HAP-1 (cell line): Measurements from ENCODE around the gene ESRP2.

Source experiments
- DNase-seq, 2 experiments: peaks; one replicate each; pipeline ENCODE4 v3.0.0-alpha.2; 2016 to 2020; ENCODE audit warnings: low spot score in 2 of 2
- H3K27me3 ChIP-seq: fragments of 250-450 bp; sonication (Bioruptor Pico); 2 replicates; pipeline ENCODE4 v1.5.1; 2020; ENCODE audit warnings: low read depth, mild to moderate bottlenecking, moderate library complexity
- H3K36me3 ChIP-seq: fragments of 250-450 bp; sonication (Bioruptor Pico); replicated peaks from 2 replicates; pipeline ENCODE4 v1.5.1; 2020; ENCODE audit warnings: mild to moderate bottlenecking
- H3K4me1 ChIP-seq: fragments of 250-450 bp; sonication (Bioruptor Pico); 2 replicates; pipeline ENCODE4 v1.5.1; 2020; ENCODE audit warnings: mild to moderate bottlenecking
- H3K4me3 ChIP-seq: fragments of 250-450 bp; sonication (Bioruptor Pico); 2 replicates; pipeline ENCODE4 v1.5.1; 2020; ENCODE audit warnings: mild to moderate bottlenecking, moderate library complexity
- H3K9me3 ChIP-seq: fragments of 250-450 bp; sonication (Bioruptor Pico); 2 replicates; pipeline ENCODE4 v1.5.1; 2020; ENCODE audit warnings: mild to moderate bottlenecking, moderate library complexity
- in situ Hi-C: fragments of 300-500 bp; cut with MboI; formaldehyde crosslinking; loops from 3 replicates; pipeline ENCODE4 v1.14.3; 2020; ENCODE audit warnings: low sequenced_read_pairs, inconsistent platforms, mixed read lengths

Gene ESRP2

DNA sequence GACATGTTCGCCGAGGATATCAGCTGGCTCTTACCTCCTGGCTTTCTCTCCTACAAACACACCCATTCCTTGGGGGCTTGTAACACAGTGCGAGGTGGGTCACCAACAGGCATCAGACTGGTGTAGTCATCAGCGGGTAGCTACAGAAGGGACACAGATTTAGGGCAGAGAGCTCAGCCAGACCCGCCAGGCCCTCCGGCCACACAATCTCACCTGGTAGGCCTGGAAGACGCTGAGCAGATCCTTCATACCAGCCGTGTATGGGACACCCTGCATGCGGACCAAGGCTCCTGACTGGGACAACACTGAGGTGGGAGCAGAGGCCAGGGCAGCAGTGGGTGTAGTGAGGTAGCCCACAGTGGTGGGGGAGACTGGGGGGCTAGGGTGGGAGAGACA lies 5.8 kb downstream of the ESRP2 start:
- H3K4me1 ChIP-seq, result no peaks in the 10 kb centered on the region

DNA sequence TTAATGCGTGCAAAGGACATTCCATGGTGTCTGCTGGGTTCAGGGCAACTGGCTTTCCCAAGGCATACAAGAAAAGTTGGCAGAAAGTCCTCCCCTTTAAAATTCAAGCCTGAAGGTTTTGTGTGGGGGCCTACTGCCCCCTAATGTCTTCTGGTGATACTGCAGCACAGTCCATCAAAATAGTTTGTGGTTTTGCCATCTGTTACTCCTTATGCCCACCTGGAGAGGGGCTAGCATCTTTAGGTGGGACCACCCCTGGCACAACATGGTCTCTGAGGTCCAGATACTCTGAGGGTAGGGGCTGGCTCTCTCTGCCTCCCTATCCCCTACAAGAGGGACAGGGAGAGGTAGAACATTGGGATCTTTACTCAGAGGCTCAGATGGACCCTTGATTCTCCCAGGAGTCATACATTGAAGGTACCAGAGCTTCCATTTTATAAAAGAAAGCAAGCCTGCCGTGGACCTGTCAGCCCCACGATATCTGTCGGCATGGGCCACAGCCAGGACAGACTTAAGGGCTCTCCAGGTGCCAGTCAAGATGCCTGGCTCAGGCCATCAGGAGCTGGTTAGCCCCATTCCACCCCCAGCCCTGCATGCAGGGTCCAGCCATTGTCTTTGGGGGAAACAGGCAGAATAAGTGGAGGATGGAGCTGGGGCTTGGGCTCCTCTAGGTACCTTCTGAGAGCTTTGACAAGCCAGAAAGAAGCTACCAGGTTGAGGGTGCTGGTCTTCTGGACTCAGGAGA lies 6.3 kb downstream of the ESRP2 start:
- Histone ChIP-seq H3K36me3 (peaks cover 9% of the 10 kb centered on the region; the same call in 1 of the 2 replicates), H3K4me1 (no peaks in the 10 kb centered on the region), H3K9me3 (no peaks in the 10 kb centered on the region), H3K27me3 (no peaks in the 10 kb centered on the region), H3K4me3 (no peak overlapping the region)
- in situ Hi-C loops, result no loop called here
- peak; percentile 41 to 63 for DNase-seq

More for the DNA sequence above, 5.8 kb downstream of the ESRP2 start:
- no peak overlapping the region for H3K4me3 ChIP-seq
- DNase-seq, result no peak
- peaks cover 9% of the 10 kb centered on the region; the same call in 1 of the 2 replicates for H3K36me3 ChIP-seq
- in situ Hi-C loops, result no loop called here
- H3K27me3 ChIP-seq, result no peaks in the 10 kb centered on the region
- no peaks in the 10 kb centered on the region for H3K9me3 ChIP-seq

DNA sequence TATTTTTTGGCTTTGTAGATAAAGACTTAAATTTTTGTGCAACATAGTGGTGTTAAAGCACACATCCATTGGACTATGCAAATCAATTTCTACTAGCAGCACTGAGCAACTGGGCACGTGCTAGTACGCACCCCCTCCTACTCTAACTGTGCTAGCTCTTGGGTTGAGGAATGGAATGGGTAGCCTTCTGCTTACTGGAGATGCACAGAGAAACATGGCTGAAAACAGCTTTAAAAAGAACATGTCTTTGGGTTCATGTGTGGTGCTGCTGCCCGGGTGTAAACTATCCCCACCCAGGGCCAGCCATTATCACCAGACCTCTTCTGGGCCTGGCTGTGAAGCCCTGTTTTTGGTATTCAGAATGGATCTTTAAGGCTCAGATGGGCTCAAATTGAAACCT lies 7.3 kb downstream of the ESRP2 start:
- H3K36me3 ChIP-seq, result peaks cover 9% of the 10 kb centered on the region; the same call in 1 of the 2 replicates
- in situ Hi-C loops, result no loop called here

GRCh38 chr16:68227850-68228553 lies 7.9 kb downstream of the ESRP2 start:
- Histone ChIP-seq H3K9me3 (no peaks in the 10 kb centered on the region), H3K4me3 (no peak overlapping the region), H3K36me3 (peaks cover 9% of the 10 kb centered on the region; the same call in 1 of the 2 replicates), H3K27me3 (no peaks in the 10 kb centered on the region), H3K4me1 (peaks cover 5% of the 10 kb centered on the region)
- in situ Hi-C loops, result no loop called here
- no peak for DNase-seq

More for the DNA sequence above, 7.3 kb downstream of the ESRP2 start:
- no peak for DNase-seq
- Histone ChIP-seq H3K27me3 (no peaks in the 10 kb centered on the region), H3K9me3 (no peaks in the 10 kb centered on the region), H3K4me1 (no peaks in the 10 kb centered on the region), H3K4me3 (no peak overlapping the region)

GRCh38 chr16:68227183-68227793 lies 8.6 kb downstream of the ESRP2 start:
- no peaks in the 10 kb centered on the region for H3K27me3 ChIP-seq
- peaks cover 9% of the 10 kb centered on the region; the same call in 1 of the 2 replicates for H3K36me3 ChIP-seq
- no peak for DNase-seq
- H3K4me3 ChIP-seq, result no peak overlapping the region
- peaks cover 12% of the 10 kb centered on the region for H3K4me1 ChIP-seq
- H3K9me3 ChIP-seq, result no peaks in the 10 kb centered on the region
- in situ Hi-C loops, result no loop called here

- H3K4me3 ChIP-seq, result no peak overlapping the region
- in situ Hi-C loops, result no loop called here
These were observed 9.8 kb downstream of the ESRP2 start for GRCh38 chr16:68226116-68226515.

GRCh38 chr16:68223072-68223471 lies 12.9 kb downstream of the ESRP2 start:
- peak; percentile 56 to 83 for DNase-seq
- peaks cover 9% of the 10 kb centered on the region; the same call in 1 of the 2 replicates for H3K36me3 ChIP-seq
- H3K9me3 ChIP-seq, result no peaks in the 10 kb centered on the region
- no peaks in the 10 kb centered on the region for H3K27me3 ChIP-seq
- H3K4me3 ChIP-seq, result no peak overlapping the region
- H3K4me1 ChIP-seq, result peaks cover 16% of the 10 kb centered on the region
- in situ Hi-C loops, result no loop called here

More at GRCh38 chr16:68226116-68226515, 9.8 kb downstream of the ESRP2 start:
- Histone ChIP-seq H3K4me1 (peaks cover 16% of the 10 kb centered on the region), H3K27me3 (no peaks in the 10 kb centered on the region), H3K9me3 (no peaks in the 10 kb centered on the region), H3K36me3 (peaks cover 9% of the 10 kb centered on the region; the same call in 1 of the 2 replicates)
- no peak for DNase-seq

DNA sequence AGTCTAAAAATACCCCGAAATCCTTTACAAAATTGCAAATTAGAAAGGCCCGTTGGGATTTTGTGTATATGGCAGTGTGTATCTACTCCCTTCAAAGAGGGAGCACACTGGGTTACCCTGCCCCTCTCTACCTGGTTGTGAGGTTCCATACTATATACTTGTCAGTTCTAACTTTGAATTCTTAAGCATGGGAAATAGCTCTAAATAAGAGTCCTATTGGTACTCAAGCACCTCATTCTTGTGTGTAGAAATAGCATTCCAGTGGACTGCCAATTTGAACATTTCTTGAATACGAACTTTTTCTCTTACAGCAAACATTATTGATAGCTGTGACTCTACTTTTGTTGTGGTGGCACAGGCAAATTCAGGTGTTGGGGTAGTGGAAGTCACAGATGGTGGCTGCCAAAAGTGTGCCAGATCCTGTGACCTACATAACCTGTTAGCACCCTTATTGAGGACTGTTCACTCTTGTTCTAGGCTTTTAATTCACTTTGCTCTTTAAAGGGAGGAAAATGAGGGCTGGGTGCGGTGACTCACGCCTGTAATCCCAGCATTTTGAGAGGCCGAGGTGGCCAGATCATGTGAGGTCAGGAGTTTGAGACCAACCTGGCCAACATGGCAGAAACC lies 16.1 kb downstream of the ESRP2 start:
- H3K4me3 ChIP-seq, result no peak overlapping the region
- no peak for DNase-seq
- H3K9me3 ChIP-seq, result no peaks in the 10 kb centered on the region
- no peaks in the 10 kb centered on the region for H3K27me3 ChIP-seq
- in situ Hi-C loops, result no loop called here
- peaks cover 16% of the 10 kb centered on the region for H3K4me1 ChIP-seq
- no peaks in the 10 kb centered on the region for H3K36me3 ChIP-seq

DNA sequence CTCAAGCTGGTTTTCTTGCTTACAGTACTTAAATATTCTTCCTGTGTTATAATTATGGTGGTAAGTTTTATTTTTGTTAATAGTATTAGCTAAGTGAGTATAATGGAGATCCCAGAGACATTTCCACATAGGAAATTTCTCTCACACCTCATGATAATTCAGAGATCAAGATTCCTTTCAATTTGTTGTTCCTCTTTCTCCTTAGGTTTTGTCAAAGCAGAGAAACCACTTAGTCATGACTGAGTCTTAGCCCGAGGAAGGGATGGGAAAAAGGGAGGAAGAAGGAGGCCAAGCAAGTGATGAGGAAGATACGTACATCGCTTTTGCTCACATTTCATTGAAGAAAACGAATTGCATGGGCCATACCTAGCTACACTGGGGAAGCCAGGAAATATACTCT lies 18.4 kb downstream of the ESRP2 start:
- Histone ChIP-seq H3K4me3 (no peak overlapping the region), H3K27me3 (no peaks in the 10 kb centered on the region), H3K9me3 (no peaks in the 10 kb centered on the region), H3K4me1 (peaks cover 7% of the 10 kb centered on the region), H3K36me3 (no peaks in the 10 kb centered on the region)
- in situ Hi-C loops, result no loop called here
- DNase-seq, result no peak

GRCh38 chr16:68216240-68216639 lies 19.7 kb downstream of the ESRP2 start:
- no peak overlapping the region for H3K4me3 ChIP-seq
- H3K27me3 ChIP-seq, result no peaks in the 10 kb centered on the region
- in situ Hi-C loops, result no loop called here
- DNase-seq, result no peak
- no peaks in the 10 kb centered on the region for H3K9me3 ChIP-seq
- no peaks in the 10 kb centered on the region for H3K4me1 ChIP-seq
- no peaks in the 10 kb centered on the region for H3K36me3 ChIP-seq

- no peak for DNase-seq
- in situ Hi-C loops, result no loop called here
- H3K4me1 ChIP-seq, result no peaks in the 10 kb centered on the region
- H3K27me3 ChIP-seq, result no peaks in the 10 kb centered on the region
- no peak overlapping the region for H3K4me3 ChIP-seq
- no peaks in the 10 kb centered on the region for H3K9me3 ChIP-seq
- H3K36me3 ChIP-seq, result no peaks in the 10 kb centered on the region
These were observed 20.6 kb downstream of the ESRP2 start for GRCh38 chr16:68215302-68215701.

DNA sequence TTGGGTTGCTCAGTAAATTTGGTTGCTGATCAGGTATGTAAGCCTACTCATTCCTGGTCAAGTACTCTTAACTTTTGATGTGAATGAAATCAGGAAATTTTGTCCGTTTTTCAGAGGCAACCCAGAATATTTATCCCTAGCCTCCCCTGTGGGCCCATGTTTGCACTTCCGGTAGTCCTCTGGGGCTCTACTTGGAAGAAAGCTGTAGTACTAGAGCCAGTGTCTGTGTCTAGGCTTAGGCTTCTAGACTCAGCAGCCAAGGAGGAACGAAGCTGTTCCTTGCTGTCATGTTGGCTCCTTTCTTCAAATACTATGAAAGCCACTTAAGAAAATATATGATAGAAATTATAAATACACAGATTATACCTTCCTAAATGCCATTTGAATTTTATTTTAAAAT lies 21.2 kb downstream of the ESRP2 start:
- no peak for DNase-seq
- in situ Hi-C loops, result no loop called here
- Histone ChIP-seq H3K4me3 (no peak overlapping the region), H3K36me3 (no peaks in the 10 kb centered on the region), H3K27me3 (no peaks in the 10 kb centered on the region), H3K9me3 (no peaks in the 10 kb centered on the region), H3K4me1 (no peaks in the 10 kb centered on the region)

DNA sequence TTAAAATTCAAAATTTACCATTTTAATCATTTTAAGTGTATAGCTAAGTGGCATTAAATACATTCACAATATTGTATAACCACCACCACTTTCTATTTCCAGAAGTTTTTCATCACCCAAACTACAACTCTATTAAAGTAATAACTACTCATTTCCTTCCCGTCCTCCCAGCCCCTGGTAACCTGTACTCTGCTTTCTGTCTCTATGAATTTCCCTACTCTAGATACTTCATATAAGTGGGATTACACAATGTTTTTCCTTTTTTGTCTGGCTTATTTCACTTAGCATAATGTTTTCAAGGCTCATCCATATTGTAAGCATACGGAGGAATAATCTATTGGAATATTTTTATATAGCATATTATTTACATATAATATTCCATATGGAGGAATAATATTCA lies 29.7 kb downstream of the ESRP2 start:
- DNase-seq, result no peak
- in situ Hi-C loops, result no loop called here
- H3K27me3 ChIP-seq, result no peaks in the 10 kb centered on the region
- no peak overlapping the region for H3K4me3 ChIP-seq
- H3K4me1 ChIP-seq, result no peaks in the 10 kb centered on the region
- no peaks in the 10 kb centered on the region for H3K36me3 ChIP-seq
- no peaks in the 10 kb centered on the region for H3K9me3 ChIP-seq
